Measurements from ENCODE around the gene MAP3K14. TPM values are rescaled to one million over a fixed set of nuclear protein-coding genes. Genes with fewer than 3 reads are reported as not detected.

MAP3K14 gene
- total RNA-seq, 3 donors from 2014 or later = 76.3 to 88.2 (median 85.8) TPM

GRCh38 chr17:45289301-45290268 lies 27.2 kb downstream of the MAP3K14 start:
- Mint-ChIP-seq H3K4me3 (no peak overlapping the region), H3K4me1 (ENCODE audit: low read depth) (peaks cover 33% of the 10 kb centered on the region), H3K9me3 (no peaks in the 10 kb centered on the region), H3K27me3 (ENCODE audit: low read depth) (no peaks in the 10 kb centered on the region), H3K36me3 (ENCODE audit: insufficient read depth) (peaks cover 19% of the 10 kb centered on the region)
- ATAC-seq (no peak), DNase-seq (no peak)

- H3K9me3 Mint-ChIP-seq = no peaks in the 10 kb centered on the region
- H3K27me3 Mint-ChIP-seq (ENCODE audit: low read depth) = no peaks in the 10 kb centered on the region
- ATAC-seq = no peak
- H3K36me3 Mint-ChIP-seq (ENCODE audit: insufficient read depth) = peaks cover 25% of the 10 kb centered on the region
- no peak for DNase-seq
- peaks cover 25% of the 10 kb centered on the region for H3K4me1 Mint-ChIP-seq (ENCODE audit: low read depth)
- no peak overlapping the region for H3K4me3 Mint-ChIP-seq
These were observed 28.0 kb downstream of the MAP3K14 start for GRCh38 chr17:45288825-45289224.

DNA sequence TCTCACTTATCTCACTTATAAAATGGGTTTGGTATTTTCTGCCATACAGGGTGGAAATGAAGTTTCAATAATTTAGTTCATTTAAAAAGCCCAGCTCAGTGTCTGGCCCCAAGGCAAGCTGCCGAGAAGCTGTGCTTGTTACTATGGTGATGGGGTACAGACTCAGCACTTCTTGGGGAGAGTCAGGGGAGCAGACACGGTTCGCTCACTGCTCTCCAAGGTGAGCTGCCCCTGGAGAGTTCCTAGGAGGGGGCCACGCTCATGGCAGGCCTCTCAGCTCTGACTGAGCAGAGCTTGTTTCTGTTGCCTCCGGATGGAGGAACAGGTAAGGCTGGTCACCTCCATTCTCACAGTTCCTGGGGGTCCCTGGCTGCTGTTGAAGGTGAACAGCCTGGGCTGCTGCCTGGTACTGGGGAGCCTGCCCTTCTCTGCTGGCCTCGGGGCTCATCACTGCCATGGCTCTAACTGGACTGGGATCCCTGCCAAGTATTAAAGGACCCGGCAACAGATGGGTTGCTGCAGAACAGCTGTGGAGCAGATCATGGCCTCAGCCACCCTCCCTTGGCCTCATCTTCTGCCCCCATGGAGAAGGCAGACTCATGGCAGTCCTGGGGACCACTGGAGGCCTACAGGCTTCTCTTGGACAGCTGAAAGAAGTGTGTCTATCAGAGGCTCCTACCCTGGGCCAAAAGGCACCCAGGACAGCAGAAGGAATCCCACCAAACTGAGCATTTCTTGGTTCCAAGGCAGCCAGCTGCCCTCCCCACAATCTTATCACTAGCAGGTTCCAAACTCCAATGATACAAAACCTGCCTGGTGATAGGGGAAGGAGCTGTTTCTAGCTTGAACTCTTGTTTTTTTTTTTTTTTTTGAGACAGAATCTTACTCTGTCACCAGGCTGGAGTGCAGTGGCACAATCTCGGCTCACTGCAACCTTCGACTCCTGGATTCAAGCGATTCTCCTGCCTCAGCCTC lies 29.0 kb downstream of the MAP3K14 start:
- peaks cover 15% of the 10 kb centered on the region for H3K4me1 Mint-ChIP-seq (ENCODE audit: low read depth)
- DNase-seq (no peak), ATAC-seq (no peak)
- H3K36me3 Mint-ChIP-seq (ENCODE audit: insufficient read depth) = peaks cover 29% of the 10 kb centered on the region
- H3K9me3 Mint-ChIP-seq = no peaks in the 10 kb centered on the region
- H3K27me3 Mint-ChIP-seq (ENCODE audit: low read depth) = no peaks in the 10 kb centered on the region
- no peak overlapping the region for H3K4me3 Mint-ChIP-seq

DNA sequence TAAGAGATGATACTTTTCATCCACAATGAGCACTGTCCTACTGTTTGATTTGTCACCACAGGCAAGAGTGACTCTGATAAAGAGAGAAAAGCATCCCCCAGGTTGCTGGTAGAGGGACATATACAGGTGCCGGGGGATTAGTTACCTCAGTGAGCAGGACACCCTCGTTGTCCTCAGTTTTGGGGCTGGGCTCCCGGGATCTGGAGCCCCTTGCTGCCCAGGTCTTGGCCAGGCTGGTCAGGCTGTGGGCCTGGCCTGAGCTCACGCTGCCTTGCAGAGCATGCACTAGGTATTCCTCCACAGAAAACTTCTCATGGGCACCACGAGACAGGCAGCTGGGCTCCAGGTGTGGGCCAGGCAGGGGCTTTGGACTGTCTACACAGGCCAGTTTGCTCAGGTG lies 30.5 kb downstream of the MAP3K14 start:
- Mint-ChIP-seq H3K27me3 (ENCODE audit: low read depth) (no peaks in the 10 kb centered on the region), H3K36me3 (ENCODE audit: insufficient read depth) (peaks cover 30% of the 10 kb centered on the region), H3K4me1 (ENCODE audit: low read depth) (peaks cover 4% of the 10 kb centered on the region), H3K9me3 (no peaks in the 10 kb centered on the region), H3K4me3 (no peak overlapping the region)
- ATAC-seq (no peak), DNase-seq (no peak)

DNA sequence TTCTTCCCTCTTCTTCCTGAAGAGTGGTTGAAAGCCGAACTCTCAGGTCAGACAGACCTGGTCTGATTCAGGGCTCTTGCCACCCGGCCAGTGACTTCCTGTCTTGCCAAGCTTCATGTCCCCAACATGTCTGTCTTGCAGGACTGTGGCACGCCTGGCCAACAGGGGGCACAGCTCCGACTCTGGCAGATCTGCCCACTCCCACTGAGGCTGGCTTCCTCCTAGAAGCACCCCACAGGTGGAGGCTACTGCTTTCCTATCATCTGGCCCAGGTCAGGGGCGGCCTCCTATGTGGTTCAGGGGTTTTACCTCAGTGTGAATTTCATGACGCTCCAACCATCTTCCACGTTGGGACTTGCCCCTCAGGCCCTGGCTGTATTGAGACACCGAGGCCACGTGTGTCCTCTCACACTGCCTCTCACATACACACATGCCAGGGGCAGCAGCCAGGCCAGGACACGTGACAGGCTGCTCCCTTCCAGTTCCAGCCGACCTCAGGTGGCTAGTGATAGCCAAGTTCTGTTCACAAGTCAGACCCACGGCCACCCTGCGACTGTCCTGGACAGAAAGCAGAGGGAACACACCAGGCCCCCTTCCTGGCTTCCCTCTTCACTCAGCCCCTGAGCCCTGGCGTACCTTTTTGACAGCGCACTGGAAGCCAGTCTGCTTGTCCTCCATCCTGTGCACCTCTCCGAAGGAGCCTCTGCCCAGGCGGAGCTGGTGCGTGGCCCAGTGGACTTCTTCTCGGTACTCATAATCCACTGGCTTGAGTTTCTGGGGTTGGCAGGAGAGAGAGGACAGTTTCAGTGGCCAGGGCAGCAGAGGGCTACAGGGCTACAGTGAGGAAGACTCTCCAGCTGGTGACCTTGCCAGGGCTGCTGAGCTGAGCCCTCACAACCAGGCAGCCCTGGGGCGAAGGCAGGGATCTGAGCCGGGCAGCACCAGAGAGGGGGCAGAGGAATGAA lies 32.4 kb downstream of the MAP3K14 start:
- DNase-seq = peak; percentile 47
- Mint-ChIP-seq H3K9me3 (no peaks in the 10 kb centered on the region), H3K4me1 (ENCODE audit: low read depth) (no peaks in the 10 kb centered on the region), H3K4me3 (no peak overlapping the region), H3K36me3 (ENCODE audit: insufficient read depth) (peaks cover 32% of the 10 kb centered on the region), H3K27me3 (ENCODE audit: low read depth) (no peaks in the 10 kb centered on the region)
- ATAC-seq = peak; percentile 56 to 57

- no peak for DNase-seq
- Mint-ChIP-seq H3K27me3 (ENCODE audit: low read depth) (no peaks in the 10 kb centered on the region), H3K4me1 (ENCODE audit: low read depth) (no peaks in the 10 kb centered on the region), H3K9me3 (no peaks in the 10 kb centered on the region), H3K36me3 (ENCODE audit: insufficient read depth) (peaks cover 30% of the 10 kb centered on the region), H3K4me3 (no peak overlapping the region)
- no peak for ATAC-seq
These were observed 33.1 kb downstream of the MAP3K14 start for GRCh38 chr17:45283711-45284110.

DNA sequence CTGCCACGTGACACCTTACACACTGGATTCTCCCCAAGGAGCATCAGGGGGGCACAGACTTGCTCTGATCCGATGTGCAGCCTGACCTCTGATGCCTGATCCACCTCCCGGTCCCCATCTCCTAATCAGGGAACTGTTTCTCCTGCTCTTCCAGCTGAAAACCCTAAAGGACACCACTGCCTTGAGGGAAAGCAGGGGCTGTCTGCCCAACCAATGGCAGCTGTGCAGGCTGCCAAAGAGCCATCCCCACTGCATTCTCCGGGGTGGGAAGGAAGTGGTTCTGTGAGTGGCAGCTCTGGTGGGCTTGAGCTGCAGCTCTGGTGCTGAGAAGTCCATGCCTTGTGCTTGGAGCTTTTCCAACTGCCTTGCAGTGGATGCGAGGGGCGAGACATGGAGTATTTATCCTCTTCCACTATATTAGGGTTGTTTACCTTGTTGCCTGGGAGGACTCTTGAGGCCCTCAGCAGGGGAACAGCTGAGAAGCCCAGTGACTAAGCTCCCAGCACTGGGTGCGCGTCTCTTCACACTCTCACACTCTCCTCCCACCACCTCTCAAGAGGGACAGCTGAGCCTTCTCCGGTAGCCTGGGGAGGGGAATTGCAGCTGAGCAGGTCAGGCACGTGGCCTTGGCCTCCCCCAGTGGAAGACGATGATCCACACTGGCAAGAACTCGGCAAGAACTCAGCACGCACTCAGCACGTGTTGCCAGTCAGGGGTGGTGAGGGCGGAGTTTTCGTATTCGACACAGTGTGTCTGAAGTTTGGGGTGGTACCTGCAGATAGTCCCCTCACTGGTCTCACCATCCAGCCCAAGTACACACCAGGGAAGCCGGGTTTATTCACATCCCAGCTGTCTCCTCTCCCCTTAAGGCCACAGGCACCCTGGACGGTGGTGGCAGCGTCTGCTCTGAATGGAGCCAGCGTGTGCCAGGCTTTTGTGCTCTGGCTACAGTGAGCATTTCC lies 33.9 kb downstream of the MAP3K14 start:
- peak; percentile 47 to 58 for ATAC-seq
- no peaks in the 10 kb centered on the region for H3K9me3 Mint-ChIP-seq
- H3K27me3 Mint-ChIP-seq (ENCODE audit: low read depth) = no peaks in the 10 kb centered on the region
- H3K4me1 Mint-ChIP-seq (ENCODE audit: low read depth) = peaks cover 1% of the 10 kb centered on the region
- peaks cover 30% of the 10 kb centered on the region for H3K36me3 Mint-ChIP-seq (ENCODE audit: insufficient read depth)
- no peak overlapping the region for H3K4me3 Mint-ChIP-seq
- no peak for DNase-seq

- H3K4me3 Mint-ChIP-seq = no peak overlapping the region
- H3K36me3 Mint-ChIP-seq (ENCODE audit: insufficient read depth) = peaks cover 19% of the 10 kb centered on the region
- DNase-seq (no peak), ATAC-seq (no peak)
- no peaks in the 10 kb centered on the region for H3K9me3 Mint-ChIP-seq
- H3K4me1 Mint-ChIP-seq (ENCODE audit: low read depth) = peaks cover 10% of the 10 kb centered on the region
- no peaks in the 10 kb centered on the region for H3K27me3 Mint-ChIP-seq (ENCODE audit: low read depth)
These were observed 36.9 kb downstream of the MAP3K14 start for GRCh38 chr17:45279898-45280297.

- no peak overlapping the region for H3K4me3 Mint-ChIP-seq
- H3K27me3 Mint-ChIP-seq (ENCODE audit: low read depth) = no peaks in the 10 kb centered on the region
- no peak for DNase-seq
- ATAC-seq = no peak
- H3K9me3 Mint-ChIP-seq = no peaks in the 10 kb centered on the region
- peaks cover 15% of the 10 kb centered on the region for H3K36me3 Mint-ChIP-seq (ENCODE audit: insufficient read depth)
- H3K4me1 Mint-ChIP-seq (ENCODE audit: low read depth) = peaks cover 10% of the 10 kb centered on the region
These were observed 38.8 kb downstream of the MAP3K14 start for GRCh38 chr17:45277992-45278391.

DNA sequence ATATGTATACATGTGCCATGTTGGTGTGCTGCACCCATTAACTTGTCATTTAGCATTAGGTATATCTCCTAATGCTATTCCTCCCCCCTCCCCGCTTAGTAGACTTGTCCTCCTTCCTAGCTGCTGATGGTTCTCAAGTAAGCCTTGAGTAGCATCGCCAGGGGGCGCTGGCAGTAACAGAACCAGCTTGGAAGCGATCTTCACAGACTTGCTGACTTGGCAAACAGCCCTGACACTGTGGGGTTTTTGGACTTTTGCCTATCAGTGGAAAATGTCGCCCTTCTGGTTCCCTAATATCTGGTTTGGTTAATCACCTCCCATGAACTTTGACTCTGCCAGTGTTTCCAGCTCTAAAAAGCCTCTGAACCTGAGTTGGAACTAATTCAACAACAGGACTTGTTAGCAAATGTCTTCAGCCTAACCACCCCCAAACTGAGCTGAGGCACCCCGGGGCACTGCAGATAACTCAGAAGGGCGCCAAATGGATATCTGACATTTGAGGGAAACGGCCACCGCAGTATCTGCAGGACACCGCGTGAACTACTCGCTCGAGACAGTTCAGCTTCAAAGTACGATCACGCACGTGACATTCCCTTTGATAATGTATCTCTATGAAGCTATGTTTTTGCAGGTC lies 39.5 kb downstream of the MAP3K14 start:
- Mint-ChIP-seq H3K4me1 (ENCODE audit: low read depth) (peaks cover 10% of the 10 kb centered on the region), H3K36me3 (ENCODE audit: insufficient read depth) (peaks cover 16% of the 10 kb centered on the region), H3K9me3 (no peaks in the 10 kb centered on the region), H3K27me3 (ENCODE audit: low read depth) (no peaks in the 10 kb centered on the region), H3K4me3 (no peak overlapping the region)
- ATAC-seq = peak; percentile 89 to 95
- DNase-seq = peak; percentile 91

DNA sequence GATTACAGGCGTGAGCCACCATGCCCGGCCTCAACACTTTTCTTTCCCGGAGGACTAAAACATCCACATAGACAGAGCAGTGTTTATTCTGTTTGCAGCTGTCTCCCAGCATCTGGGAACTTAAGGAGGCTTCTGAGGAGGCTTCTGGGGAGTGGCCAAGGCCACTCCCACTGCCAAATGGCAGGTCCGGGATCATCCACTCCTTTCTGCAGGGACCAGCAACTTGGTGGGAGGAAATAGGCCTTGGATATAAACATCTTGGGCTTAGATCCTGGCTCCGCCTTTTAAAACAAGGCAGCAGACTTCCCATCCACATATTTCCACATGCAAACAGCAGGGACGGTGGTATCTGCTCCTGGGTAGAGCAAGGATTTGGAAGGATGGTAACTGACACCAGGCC lies 40.8 kb downstream of the MAP3K14 start:
- H3K4me3 Mint-ChIP-seq = no peak overlapping the region
- H3K4me1 Mint-ChIP-seq (ENCODE audit: low read depth) = peaks cover 11% of the 10 kb centered on the region
- peaks cover 16% of the 10 kb centered on the region for H3K36me3 Mint-ChIP-seq (ENCODE audit: insufficient read depth)
- H3K9me3 Mint-ChIP-seq = no peaks in the 10 kb centered on the region
- no peak for DNase-seq
- no peak for ATAC-seq
- H3K27me3 Mint-ChIP-seq (ENCODE audit: low read depth) = no peaks in the 10 kb centered on the region

- Mint-ChIP-seq H3K36me3 (ENCODE audit: insufficient read depth) (peaks cover 16% of the 10 kb centered on the region), H3K27me3 (ENCODE audit: low read depth) (no peaks in the 10 kb centered on the region), H3K9me3 (no peaks in the 10 kb centered on the region), H3K4me1 (ENCODE audit: low read depth) (peaks cover 25% of the 10 kb centered on the region), H3K4me3 (no peak overlapping the region)
- DNase-seq (no peak), ATAC-seq (no peak)
These were observed 42.8 kb downstream of the MAP3K14 start for GRCh38 chr17:45274033-45274432.
